ENCODE results near the gene GRM8.

DNA sequence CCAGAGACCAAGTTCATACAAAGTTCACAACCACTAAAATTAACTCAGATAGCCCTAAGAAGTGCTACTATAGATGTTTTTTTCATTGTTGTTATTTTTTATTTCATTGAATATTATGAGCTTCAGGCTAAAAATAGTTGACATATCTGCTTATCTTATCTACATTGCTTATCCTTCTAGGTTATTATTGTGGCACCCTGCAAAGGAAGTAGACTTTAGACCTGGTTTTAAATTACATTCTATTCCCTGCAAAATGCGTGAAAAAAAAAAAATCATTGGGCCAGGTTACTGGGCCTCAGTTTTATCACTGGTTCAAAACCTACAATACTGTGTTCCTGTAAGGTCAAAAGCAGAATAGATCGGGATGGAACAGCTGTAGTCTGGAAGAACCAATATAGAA is 811.0 kb downstream of the GRM8 start:
- TF ChIP-seq, protein P1, sequence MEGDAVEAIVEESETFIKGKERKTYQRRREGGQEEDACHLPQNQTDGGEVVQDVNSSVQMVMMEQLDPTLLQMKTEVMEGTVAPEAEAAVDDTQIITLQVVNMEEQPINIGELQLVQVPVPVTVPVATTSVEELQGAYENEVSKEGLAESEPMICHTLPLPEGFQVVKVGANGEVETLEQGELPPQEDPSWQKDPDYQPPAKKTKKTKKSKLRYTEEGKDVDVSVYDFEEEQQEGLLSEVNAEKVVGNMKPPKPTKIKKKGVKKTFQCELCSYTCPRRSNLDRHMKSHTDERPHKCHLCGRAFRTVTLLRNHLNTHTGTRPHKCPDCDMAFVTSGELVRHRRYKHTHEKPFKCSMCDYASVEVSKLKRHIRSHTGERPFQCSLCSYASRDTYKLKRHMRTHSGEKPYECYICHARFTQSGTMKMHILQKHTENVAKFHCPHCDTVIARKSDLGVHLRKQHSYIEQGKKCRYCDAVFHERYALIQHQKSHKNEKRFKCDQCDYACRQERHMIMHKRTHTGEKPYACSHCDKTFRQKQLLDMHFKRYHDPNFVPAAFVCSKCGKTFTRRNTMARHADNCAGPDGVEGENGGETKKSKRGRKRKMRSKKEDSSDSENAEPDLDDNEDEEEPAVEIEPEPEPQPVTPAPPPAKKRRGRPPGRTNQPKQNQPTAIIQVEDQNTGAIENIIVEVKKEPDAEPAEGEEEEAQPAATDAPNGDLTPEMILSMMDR (conservative IDR thresholded peaks at IDR 0.05; ENCODE audit: low read length), result no peak
- TF ChIP-seq EZH2phosphoT487 (IDR thresholded peaks at IDR 0.05; ENCODE audit: borderline replicate concordance), result no peak
